Spleen (tissue), 7 donors: Measurements from ENCODE around the gene MAP3K5.

Source experiments
- CTCF ChIP-seq, 11 experiments: fragments of 200-600 bp in 7 of 11; fragments of 450-650 bp in 4 of 11; sonication (generic) in 4 of 11; IDR thresholded peaks in 8 of 11; conservative IDR thresholded peaks in 3 of 11; 1 replicate in 7 of 11; 2 replicates in 4 of 11; pipeline versions ENCODE4 v1.4.0 to v1.8.0; 2016 to 2021; ENCODE audit warnings: antibody characterized with exemption in 11 of 11, inconsistent platforms in 4 of 11, mild to moderate bottlenecking in 1 of 11
- POLR2A ChIP-seq, 3 donors: fragments of 450-650 bp; IDR thresholded peaks; one replicate each; pipeline ENCODE4 v1.5.1; 2017; ENCODE audit warnings: antibody characterized with exemption in 3 of 3, mild to moderate bottlenecking in 1 of 3
- donor health status: DM: no; HTN: no; CAD: no; lungs with moderate emphysema.
- donor health status: DM: no; HTN: no; CAD: no.
- donor health status: DM: no; HTN: no; CAD: no.

DNA sequence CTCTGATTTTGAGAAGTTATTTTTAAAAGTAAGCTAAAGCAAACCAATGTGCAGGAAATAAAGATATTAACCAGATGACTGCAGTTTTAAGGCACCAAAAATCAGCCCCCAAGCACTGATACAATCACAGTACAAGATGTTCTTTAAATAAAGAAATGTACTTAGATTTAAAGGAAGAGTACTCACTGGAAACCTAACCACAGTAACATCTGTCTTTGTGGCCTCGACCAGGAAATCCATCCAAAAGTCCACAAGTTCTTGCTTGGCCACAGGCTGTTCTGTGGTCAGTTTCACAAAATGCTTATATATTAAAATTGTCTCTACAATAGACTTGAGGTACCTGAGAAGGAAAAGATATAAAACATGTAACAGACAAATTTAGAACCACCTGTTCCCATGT, 136.2 kb downstream of the MAP3K5 start:
- TF ChIP-seq CTCF (IDR thresholded peaks at IDR 0.05 in 8 of 11, conservative IDR thresholded peaks at IDR 0.05 in 3 of 11) (no peak), POLR2A (IDR thresholded peaks at IDR 0.05) (no peak)
